ENCODE measurements around the gene TMEM178B. TPM values are rescaled to one million over a fixed set of nuclear protein-coding genes. Genes with fewer than 3 reads are reported as not detected.
"Not testable (repeated sequence)": the region's sequence is repeated elsewhere in the genome, so short reads cannot be mapped to it uniquely, and the experiment has no call there.

Gene TMEM178B
- total RNA-seq, 1 experiment from 2014 or later = 1.1 TPM

DNA sequence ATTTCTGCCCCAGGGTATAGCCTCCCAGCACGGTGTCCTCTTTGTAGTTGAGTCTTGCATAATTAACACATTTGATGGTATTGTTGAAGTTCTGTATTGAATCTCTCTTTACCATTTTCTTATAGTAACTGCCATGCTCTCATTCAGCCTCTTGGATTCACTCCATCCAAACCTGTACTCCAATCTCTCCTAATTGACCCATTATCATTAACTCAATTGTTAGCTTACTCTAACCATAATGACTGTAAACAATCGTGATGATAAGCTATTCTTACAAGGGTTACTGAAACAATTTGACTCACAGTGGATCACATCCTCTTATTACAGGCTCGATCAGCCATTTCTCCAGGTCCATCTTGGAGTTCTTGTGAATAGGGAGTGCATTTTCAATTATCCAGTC, 285.4 kb downstream of the TMEM178B start:
- in situ Hi-C loops (cut with HindIII; ENCODE audit: low sequenced_read_pairs) = no loop called here
- DNase-seq (ENCODE audit: low spot score) = no peak

DNA sequence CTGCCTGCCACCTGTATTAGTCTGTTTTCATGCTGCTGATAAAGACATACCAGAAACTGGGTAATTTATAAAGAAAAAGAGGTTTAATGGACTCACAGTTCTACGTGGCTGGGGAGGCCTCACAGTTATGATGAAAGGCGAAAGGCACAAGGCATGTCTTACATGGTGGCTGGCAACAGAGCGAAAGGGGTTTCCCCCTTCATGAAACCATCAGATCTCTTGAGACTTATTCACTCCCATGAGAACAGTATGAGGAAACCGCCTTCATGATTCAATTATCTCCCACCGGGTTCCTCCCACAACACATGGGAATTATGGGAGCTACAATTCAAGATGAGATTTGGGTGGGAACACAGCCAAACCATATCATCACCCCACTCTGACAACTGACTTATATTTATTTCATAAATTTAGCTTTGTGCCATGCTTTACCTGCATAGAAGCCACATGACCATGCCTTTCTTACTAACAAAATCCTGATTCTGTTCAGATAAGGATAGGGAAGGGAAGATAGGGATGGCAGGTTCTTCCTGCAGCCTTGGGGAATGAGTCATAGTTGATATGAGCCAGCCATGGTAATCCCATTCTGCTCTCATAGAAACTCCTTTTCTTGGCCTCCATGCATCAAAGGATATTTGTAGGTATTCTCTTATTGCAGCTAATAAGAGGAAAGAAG, 286.0 kb downstream of the TMEM178B start:
- in situ Hi-C loops (cut with HindIII; ENCODE audit: low sequenced_read_pairs) = no loop called here
- no peak for DNase-seq (ENCODE audit: low spot score)

DNA sequence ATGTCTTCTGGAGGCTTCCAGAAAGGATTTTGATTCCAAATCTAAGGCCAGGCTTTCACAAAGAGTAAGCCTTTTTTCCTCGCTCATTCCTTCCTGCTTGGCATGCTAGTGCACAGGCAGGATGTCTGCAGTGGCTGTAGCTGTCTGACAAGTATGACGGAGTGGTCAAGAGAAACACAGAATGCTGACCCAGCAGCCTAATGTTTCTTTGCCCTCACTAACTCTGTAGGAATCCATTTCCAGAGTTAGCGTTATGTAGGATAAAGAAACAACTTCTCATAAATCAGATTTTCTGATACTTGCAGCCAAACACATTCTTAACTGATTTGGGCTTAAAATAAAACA, 286.5 kb downstream of the TMEM178B start:
- DNase-seq (ENCODE audit: low spot score) = no peak
- in situ Hi-C loops (cut with HindIII; ENCODE audit: low sequenced_read_pairs) = no loop called here

DNA sequence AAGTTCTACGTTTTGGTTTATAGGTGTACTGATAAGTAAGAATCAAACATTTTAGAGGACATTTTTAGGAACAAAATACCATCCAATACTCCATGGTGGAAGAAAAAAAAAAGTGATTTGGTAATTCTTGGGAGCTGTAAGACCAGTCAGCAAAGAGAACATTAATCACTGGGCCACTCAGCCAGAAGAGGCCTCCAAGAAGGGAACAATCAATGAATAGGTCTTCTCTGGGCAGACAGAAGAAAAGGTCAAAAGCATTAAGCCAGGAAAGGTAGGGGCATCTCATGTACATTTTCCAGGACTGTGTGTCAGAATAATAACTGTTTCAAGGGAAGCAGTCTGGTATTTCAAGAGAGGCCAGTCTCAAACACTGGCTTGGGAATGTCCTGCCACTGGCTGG, 286.9 kb downstream of the TMEM178B start:
- in situ Hi-C loops (cut with HindIII; ENCODE audit: low sequenced_read_pairs) = no loop called here
- DNase-seq (ENCODE audit: low spot score) = no peak

DNA sequence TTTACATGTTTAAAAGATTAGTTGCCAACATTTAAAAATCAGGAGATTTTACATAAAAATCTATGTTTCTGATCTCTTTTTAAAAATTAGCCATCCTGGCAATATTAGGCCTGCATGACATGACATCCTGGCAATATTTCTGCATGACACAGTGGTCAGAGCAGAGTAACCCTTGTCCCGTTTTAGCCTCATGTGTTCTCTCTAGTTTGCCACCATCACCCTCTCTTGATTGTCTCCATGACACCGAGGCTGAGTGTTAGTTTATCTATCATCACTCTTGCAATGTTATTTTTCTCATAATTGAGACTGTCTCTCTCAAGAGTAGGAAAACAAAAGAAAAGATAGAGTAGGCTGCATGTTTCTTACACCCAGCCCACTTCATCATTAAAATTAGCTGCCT, 287.6 kb downstream of the TMEM178B start:
- in situ Hi-C loops (cut with HindIII; ENCODE audit: low sequenced_read_pairs) = no loop called here
- DNase-seq (ENCODE audit: low spot score) = no peak

DNA sequence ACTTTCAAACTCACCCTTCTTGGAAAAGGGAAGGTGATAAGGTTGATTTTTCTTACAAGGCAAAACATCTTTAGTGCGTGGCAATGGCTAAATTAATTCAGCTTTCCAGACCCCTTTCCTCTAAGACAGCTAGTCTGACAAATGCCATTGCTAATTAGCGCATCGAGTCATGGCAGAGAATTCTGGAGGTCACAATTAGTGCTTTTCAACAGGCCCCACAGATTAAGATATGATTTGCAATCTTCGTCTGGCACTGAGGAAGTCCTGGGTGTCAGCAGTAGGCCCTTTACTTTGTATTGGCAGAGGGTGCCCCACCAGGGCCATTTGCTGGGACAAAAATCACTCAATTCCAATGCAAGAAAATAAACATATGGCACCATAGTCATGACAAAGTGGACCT, 288.1 kb downstream of the TMEM178B start:
- in situ Hi-C loops (cut with HindIII; ENCODE audit: low sequenced_read_pairs) = no loop called here
- no peak for DNase-seq (ENCODE audit: low spot score)

DNA sequence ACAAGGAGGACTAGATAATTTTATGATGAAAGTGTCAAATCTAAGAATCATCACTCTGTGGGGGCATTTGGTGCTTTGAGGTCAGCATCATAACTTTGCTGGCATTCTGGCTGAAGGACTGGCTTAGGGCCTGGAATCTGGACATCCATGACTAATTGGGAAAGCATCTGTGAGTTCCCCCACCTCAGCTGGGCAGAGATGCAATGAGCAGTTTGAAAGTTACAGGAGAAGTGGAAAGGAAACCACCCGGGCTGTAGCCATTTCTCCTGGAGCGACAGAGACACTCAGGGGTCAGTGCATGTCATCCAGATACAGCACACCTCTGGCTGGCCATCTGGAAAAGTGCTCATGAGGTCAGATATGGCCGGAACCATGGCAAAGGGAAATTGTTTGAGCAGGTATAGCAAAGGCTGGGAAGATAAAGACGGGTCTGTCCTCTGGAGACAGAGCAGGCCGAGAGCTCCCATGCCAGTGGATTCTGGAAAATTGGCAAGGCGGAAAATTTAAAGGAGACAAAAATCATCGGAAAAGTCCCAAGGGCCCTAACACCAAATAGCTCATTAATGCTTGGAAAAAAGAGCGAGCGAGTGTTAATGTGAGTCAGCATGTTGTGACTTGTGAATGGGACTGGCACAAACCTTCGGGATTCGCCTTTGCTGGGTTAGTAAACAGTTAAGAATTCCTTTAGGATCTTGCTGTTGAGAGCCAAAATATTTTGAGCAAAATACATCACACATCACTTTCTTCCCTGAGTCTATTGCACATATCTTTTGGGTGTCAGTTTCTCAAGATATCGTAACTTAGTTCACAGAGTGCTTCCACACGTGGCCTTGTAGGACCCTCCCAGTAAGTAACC, 288.9 kb downstream of the TMEM178B start:
- no peak for DNase-seq (ENCODE audit: low spot score)
- in situ Hi-C loops (cut with HindIII; ENCODE audit: low sequenced_read_pairs) = no loop called here

DNA sequence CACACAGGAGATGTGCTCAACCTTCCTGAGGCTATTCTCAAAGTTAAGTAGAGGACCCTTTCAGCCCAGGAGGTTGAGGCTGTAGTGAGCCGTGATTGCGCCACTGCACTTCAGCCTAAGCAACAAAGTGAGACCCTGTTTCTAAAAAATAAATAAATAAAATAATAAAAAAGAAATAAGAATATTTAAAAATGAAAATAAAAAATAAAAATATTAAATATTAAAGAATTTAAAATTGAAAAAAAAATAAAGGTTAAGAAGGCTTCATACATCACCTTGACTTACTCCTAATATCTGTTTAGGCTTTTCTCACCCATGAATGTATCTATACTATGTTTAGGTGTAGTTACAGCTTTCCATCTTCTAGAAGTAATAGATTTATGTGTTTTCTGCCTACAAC, 289.9 kb downstream of the TMEM178B start:
- in situ Hi-C loops (cut with HindIII; ENCODE audit: low sequenced_read_pairs) = no loop called here
- DNase-seq (ENCODE audit: low spot score) = no peak

DNA sequence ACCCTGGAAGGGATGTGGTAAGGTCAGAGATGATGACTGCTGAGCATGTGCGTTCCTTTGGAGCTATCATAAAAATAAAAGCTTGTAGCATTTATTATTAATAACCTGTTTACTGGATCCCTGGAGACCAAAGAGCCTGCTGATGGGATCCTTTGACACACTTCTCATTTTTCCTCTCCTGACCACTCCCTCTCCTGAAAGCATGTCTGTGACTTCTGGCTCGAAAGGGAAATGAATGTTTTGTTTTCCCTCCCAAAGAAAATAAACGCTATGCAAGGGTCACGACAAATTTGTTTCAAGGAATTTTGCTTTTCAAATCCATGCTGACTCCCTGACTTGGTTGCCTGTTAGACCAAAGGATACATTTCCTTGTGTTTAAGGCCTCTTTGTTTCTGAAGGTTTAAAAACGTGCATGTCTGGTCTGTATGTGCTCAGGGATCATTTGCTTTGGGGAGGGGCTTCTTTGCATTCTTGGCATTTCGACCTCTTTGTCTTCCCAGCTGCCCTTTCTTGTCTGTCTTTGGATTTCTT, 292.3 kb downstream of the TMEM178B start:
- DNase-seq (ENCODE audit: low spot score) = no peak
- in situ Hi-C loops (cut with HindIII; ENCODE audit: low sequenced_read_pairs) = no loop called here

DNA sequence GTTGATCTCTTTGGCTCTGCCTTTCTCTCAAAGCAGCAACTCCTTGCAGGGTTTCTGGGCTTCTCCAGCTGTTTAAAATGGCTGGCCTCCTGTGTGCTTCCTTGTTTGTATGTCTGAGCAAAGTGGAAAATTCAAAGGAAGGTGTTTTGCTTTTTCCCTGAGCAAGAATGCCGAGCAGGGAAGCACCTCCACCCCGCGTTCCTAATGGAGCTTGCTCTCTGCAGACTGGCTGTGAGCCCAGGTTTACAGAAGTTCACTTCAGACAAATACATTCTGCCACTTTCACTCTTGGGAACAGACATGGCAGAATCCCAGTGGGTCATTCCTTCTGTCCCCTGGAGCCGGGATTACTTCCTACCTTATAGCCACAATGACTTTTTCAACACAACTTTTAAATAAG, 295.6 kb downstream of the TMEM178B start:
- in situ Hi-C loops (cut with HindIII; ENCODE audit: low sequenced_read_pairs) = no loop called here

DNA sequence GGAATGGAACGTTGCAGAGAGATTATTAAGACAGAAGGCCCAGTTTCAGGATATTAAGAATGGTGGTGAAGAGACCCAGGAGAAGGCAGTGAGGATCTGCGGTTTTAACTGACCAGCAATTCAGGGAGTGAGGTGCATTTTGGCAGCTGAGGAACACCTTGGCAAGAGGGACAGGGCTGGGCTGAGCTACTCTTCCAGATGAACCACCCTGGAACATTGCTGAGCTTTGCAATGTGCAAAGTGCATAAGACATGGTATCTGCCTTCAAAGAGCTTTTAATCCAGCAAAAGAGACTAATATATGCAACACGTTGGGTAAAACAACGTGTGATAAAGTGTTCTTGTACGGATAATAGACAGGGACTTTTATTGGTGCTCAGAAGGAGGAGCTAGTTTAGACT, 296.3 kb downstream of the TMEM178B start:
- in situ Hi-C loops (cut with HindIII; ENCODE audit: low sequenced_read_pairs) = no loop called here
- no peak for DNase-seq (ENCODE audit: low spot score)

More for the DNA sequence above, 295.6 kb downstream of the TMEM178B start:
- DNase-seq (ENCODE audit: low spot score) = peak; percentile 36

DNA sequence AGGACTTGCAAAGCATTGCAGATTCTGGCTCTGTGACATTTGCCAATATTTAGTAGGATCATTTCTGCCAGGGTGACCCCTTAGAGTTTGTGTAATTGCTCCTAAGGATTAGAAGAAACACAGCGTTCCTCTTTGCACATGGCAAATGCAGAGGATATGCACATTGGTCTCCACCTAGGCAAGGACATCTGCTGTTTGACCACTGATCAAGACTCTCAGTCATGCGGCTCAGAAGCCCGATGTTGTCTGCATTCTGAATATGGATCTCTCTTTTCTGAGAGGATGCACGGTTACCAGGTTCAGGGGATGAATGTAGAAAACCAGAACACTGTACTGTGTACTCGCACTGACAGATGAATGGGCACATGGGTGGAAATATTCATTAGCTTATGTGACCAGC, 296.8 kb downstream of the TMEM178B start:
- DNase-seq (ENCODE audit: low spot score) = no peak
- in situ Hi-C loops (cut with HindIII; ENCODE audit: low sequenced_read_pairs) = no loop called here

DNA sequence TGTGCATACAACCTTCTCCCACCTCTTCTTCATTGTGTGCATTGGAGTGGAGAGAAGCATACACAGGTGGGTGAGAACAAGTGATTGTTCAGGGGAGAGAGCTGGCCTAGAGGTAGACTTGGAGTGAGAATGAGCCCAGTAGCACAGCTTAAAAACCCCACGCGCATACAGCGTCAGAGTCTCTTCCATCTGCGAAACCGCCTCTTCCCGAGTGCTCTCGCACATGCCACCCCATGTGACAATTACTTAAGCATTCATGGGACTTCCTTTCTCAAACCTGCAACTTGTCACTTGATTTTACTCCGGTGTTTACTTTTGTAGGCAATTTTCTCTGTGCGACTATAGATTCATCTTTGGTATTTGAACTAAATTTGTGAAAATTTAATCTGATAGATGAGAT, 300.6 kb downstream of the TMEM178B start:
- DNase-seq (ENCODE audit: low spot score) = no peak
- in situ Hi-C loops (cut with HindIII; ENCODE audit: low sequenced_read_pairs) = no loop called here

DNA sequence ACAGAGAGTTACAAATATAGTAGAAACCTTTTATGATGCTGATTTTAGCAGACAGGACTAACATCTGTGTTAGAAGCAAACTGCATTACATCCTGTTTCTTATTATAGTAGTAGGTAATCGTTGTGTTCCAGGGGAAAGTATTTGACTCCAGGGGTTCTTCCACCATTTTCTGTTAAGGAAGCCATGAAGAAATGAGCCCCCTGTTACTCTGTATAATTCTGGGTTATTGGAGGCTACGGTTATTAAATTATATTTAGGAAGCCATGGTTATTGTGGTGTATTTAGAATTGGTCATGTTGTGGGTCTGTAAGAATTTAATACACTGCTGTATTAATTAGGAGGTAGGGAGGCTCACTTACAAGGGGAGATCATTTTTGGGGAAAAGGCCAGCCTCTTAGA, 301.6 kb downstream of the TMEM178B start:
- no peak for DNase-seq (ENCODE audit: low spot score)
- in situ Hi-C loops (cut with HindIII; ENCODE audit: low sequenced_read_pairs) = no loop called here

DNA sequence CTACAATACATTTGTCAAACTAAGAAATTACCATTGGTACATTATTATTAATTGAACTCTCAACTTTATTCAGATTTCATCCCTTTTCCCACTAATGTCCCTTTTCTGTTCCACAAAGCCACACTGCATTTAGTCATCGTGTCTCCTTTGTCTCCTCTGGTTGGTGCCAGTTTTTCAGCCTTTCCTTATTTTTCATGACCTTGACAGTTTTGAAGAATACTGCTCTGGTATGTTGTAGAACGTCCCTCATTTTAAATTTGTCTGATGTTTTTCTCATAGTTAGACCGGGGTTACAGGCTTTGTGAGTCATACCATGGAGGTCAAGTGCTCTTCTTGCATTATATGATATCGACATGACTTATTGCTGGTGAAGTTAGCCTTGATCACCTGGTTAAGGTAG, 304.0 kb downstream of the TMEM178B start:
- in situ Hi-C loops (cut with HindIII; ENCODE audit: low sequenced_read_pairs) = no loop called here
- DNase-seq (ENCODE audit: low spot score) = no peak

DNA sequence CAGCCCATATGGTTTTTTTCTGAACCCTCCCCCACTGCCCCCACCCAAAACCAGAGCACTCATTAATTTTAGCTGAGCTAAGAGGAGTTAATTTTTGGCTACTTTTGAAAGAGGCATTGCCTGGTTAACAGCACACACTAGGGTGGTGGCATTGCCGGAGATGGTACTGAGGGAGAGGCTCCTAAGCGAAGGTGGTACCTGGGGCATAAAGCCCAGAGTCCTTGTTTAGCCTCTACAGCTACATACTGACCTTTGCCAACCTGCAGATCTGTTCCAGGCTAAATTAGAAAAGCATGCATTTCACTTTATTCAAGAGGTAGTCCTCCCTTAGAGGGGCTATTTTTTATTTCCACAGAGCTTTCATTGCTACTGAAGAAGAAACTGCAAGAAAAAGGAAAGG, 304.5 kb downstream of the TMEM178B start:
- DNase-seq (ENCODE audit: low spot score) = no peak
- in situ Hi-C loops (cut with HindIII; ENCODE audit: low sequenced_read_pairs) = no loop called here

DNA sequence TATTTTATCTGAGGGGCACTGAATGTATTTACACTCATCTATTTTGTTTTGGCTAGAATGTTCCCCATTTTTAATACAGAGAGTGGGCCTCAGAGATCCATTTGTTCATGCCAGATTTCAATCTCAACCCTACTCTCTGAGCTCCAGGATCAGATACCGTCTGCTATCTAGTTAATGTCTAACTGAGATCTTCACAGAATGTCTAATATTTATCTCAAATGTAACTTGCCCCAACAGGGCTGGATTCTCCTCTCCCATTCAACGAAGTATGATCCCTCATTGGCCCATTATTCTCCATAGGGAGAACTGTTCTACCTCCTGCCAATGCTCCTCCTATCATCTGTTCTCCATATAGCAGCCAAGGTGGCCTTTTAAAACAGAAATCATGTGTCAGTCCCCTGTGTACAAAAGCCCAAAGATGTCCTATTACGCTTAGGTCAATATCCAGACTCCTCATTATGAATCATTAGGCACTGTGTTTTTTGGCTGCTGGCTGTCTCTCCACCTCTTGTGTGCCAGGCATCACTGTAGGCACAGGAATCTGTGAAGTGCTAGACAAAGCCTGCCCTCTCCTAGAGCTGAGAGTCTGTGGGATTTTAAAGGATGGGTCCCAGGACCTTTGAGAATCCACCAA, 308.0 kb downstream of the TMEM178B start:
- in situ Hi-C loops (cut with HindIII; ENCODE audit: low sequenced_read_pairs) = no loop called here
- DNase-seq (ENCODE audit: low spot score) = no peak

DNA sequence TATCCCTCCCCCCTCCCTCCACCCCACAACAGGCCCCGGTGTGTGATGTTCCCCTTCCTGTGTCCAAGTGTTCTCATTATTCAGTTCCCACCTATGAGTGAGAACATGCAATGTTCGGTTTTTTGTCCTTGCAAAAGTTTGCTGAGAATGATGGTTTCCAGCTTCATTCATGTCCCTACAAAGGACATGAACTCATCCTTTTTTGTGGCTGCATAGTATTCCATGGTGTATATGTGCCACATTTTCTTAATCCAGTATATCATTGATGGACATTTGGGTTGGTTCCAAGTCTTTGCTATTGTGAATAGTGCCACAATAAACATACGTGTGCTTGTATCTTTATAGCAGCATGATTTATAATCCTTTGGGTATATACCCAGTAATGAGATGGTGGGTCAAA, 309.5 kb downstream of the TMEM178B start:
- in situ Hi-C loops (cut with HindIII; ENCODE audit: low sequenced_read_pairs); DNase-seq (ENCODE audit: low spot score): not testable (repeated sequence)

DNA sequence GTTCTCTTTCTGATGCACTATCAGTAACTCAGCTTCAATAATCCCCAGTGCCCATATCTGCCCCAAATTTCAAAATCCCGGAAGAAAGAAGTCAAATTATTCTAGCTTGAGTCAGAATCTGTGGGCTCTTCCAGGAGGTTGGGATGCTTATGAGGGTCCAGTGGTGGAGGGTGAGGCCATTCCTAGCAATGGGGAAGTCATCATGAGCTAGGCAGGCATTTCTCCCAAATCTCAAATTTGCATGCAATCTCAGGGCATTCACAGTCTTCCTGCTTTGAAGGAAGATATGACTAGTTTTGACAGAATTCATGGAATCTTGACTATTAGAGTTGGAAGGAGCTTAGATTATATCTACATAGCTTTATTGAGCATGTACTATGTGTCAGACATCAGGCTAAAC, 313.0 kb downstream of the TMEM178B start:
- DNase-seq (ENCODE audit: low spot score) = no peak
- in situ Hi-C loops (cut with HindIII; ENCODE audit: low sequenced_read_pairs) = no loop called here

DNA sequence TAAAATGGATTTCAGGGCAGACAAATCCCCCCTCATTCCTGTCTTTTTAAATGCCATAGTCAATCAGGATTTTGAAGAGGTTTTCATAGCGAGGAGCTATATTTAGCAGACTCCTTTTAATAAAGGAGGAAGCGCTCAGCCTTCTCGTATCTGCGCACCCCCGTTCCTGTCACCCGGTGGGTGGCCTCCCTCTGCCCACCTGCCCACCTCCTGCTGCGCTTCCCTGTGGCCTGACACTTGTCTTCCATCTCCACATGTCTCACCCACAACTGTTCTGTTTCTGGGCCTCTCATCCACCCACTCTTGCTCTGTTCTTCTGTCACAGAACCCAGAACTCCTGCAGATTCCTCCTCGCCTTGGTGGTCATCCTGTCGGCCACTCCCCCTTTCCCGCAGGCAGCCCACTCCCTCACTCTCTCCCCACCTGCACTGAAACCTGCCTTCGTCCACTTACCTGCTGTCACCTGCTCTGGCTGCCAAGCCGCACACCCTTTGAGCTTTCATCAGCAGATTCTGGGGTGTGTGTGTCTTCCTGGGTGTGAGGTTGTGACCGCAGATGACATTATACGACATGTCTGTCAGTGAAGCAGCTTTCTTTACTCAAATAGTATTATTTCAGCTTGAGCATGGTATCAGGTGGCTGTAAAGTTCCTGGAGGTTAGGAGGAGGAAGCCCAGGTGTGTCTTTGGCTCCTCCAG, 313.8 kb downstream of the TMEM178B start:
- DNase-seq (ENCODE audit: low spot score) = no peak

More for the DNA sequence above, 313.8 kb downstream of the TMEM178B start:
- in situ Hi-C loops (cut with HindIII; ENCODE audit: low sequenced_read_pairs) = no loop called here

All from G401 (cell line).